Measurements from ENCODE around the gene RPN2.

- TF ChIP-seq, protein P1, sequence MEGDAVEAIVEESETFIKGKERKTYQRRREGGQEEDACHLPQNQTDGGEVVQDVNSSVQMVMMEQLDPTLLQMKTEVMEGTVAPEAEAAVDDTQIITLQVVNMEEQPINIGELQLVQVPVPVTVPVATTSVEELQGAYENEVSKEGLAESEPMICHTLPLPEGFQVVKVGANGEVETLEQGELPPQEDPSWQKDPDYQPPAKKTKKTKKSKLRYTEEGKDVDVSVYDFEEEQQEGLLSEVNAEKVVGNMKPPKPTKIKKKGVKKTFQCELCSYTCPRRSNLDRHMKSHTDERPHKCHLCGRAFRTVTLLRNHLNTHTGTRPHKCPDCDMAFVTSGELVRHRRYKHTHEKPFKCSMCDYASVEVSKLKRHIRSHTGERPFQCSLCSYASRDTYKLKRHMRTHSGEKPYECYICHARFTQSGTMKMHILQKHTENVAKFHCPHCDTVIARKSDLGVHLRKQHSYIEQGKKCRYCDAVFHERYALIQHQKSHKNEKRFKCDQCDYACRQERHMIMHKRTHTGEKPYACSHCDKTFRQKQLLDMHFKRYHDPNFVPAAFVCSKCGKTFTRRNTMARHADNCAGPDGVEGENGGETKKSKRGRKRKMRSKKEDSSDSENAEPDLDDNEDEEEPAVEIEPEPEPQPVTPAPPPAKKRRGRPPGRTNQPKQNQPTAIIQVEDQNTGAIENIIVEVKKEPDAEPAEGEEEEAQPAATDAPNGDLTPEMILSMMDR (IDR thresholded peaks at IDR 0.05; ENCODE audit: poor library complexity, severe bottlenecking) = no peak
- TF ChIP-seq POLR2AphosphoS5 (IDR thresholded peaks at IDR 0.05) (no peak), MXI1 (conservative IDR thresholded peaks at IDR 0.05; ENCODE audit: poor library complexity, severe bottlenecking) (no peak), EZH2 (IDR thresholded peaks at IDR 0.05; ENCODE audit: borderline replicate concordance, insufficient read depth, low read length, poor library complexity, severe bottlenecking) (no peak), EP300 (conservative IDR thresholded peaks at IDR 0.05; ENCODE audit: poor library complexity, severe bottlenecking) (no peak), RAD21 (conservative IDR thresholded peaks at IDR 0.05) (no peak)
- TF ChIP-seq, protein P2, sequence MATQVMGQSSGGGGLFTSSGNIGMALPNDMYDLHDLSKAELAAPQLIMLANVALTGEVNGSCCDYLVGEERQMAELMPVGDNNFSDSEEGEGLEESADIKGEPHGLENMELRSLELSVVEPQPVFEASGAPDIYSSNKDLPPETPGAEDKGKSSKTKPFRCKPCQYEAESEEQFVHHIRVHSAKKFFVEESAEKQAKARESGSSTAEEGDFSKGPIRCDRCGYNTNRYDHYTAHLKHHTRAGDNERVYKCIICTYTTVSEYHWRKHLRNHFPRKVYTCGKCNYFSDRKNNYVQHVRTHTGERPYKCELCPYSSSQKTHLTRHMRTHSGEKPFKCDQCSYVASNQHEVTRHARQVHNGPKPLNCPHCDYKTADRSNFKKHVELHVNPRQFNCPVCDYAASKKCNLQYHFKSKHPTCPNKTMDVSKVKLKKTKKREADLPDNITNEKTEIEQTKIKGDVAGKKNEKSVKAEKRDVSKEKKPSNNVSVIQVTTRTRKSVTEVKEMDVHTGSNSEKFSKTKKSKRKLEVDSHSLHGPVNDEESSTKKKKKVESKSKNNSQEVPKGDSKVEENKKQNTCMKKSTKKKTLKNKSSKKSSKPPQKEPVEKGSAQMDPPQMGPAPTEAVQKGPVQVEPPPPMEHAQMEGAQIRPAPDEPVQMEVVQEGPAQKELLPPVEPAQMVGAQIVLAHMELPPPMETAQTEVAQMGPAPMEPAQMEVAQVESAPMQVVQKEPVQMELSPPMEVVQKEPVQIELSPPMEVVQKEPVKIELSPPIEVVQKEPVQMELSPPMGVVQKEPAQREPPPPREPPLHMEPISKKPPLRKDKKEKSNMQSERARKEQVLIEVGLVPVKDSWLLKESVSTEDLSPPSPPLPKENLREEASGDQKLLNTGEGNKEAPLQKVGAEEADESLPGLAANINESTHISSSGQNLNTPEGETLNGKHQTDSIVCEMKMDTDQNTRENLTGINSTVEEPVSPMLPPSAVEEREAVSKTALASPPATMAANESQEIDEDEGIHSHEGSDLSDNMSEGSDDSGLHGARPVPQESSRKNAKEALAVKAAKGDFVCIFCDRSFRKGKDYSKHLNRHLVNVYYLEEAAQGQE (IDR thresholded peaks at IDR 0.05; ENCODE audit: borderline replicate concordance) = no peak
Measured at GRCh38 chr20:37172836-37173235, 6.3 kb upstream of the RPN2 start.

Data from neural cell (in vitro differentiated cells).